ENCODE measurements around the gene ACCS. TPM values are rescaled to one million over a fixed set of nuclear protein-coding genes. Genes with fewer than 3 reads are reported as not detected.

Gene ACCS
- total RNA-seq, 1 experiment from 2014 or later = 7.5 TPM

DNA sequence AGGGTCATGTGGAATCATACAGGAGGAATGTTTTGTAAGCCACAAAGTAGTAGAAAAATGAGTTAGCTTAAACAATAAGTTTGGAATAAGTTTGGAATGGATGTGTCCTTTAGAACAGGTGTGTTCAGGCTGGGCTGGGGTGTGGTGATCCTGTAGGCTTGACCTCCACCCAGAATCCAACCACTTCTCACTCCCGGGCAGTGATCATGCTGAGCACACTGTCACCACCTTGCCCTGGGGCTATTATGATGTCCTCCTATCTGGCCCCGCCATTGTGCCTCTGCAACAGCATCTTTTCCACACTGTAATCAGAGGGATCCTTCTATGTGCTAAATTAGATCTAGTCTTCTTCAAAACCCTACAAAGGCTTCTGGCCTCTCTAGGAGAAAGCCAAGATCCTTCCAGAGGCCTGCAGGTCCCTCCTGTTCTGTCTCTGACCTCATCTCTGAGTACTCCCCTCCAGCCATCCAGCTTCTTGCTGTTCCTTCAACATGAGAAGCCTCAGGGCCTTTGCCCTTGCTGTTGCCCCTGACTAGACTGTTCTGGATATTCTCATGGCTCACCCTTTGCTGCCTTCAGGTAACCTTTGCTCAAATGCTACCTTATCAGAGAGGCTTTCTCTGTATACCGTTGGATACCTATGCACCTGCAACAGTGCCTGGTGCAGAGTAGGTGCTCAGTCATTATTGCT lies 37.1 kb upstream of the ACCS start:
- Histone ChIP-seq H3K27me3 (ENCODE audit: insufficient read depth, low read length) (no peaks in the 10 kb centered on the region), H3K23me2 (ENCODE audit: insufficient read length, low read depth, low read length, poor library complexity, severe bottlenecking) (no peaks in the 10 kb centered on the region), H3K4me1 (ENCODE audit: insufficient read depth, low read length) (peaks cover 6% of the 10 kb centered on the region; the same call in 1 of the 2 replicates), H3K9ac (ENCODE audit: extremely low read depth, insufficient read length, low read length) (no peak overlapping the region), H4K91ac (ENCODE audit: insufficient read length, low read depth, low read length) (no peak overlapping the region), H2AK5ac (ENCODE audit: insufficient read length, low read length) (no peak overlapping the region), H2BK15ac (ENCODE audit: low read depth, low read length) (no peak overlapping the region; the same call in 1 of the 2 replicates), H2BK120ac (ENCODE audit: low read depth, low read length, poor library complexity, severe bottlenecking) (no peak overlapping the region), H4K20me1 (ENCODE audit: control insufficient read depth, insufficient read depth, insufficient read length) (no peaks in the 10 kb centered on the region), H3K9me3 (ENCODE audit: control insufficient read depth, low read depth, low read length) (no peaks in the 10 kb centered on the region), H3K4ac (ENCODE audit: low read depth, low read length) (no peak overlapping the region), H3K23ac (ENCODE audit: insufficient read length, low read depth, low read length) (no peak overlapping the region), H2AFZ (ENCODE audit: low read length) (no peak overlapping the region), H3T11ph (ENCODE audit: low read length) (no peak overlapping the region), H2BK12ac (ENCODE audit: insufficient read length, low read depth, low read length) (no peak overlapping the region), H2BK20ac (ENCODE audit: low read depth, low read length, poor library complexity, severe bottlenecking) (no peak overlapping the region), H3K4me2 (ENCODE audit: insufficient read depth, insufficient read length, low read length) (no peak overlapping the region), H4K5ac (ENCODE audit: insufficient read length, low read depth, low read length) (no peak overlapping the region), H4K8ac (replicated peaks; ENCODE audit: insufficient read length, low read depth, low read length) (no peak overlapping the region), H3K27ac (ENCODE audit: insufficient read length, low read depth, low read length) (no peak overlapping the region), H2BK5ac (ENCODE audit: insufficient read length, low read length) (no peak overlapping the region), H3K79me1 (ENCODE audit: insufficient read depth, low read depth, low read length, poor library complexity, severe bottlenecking) (no peaks in the 10 kb centered on the region), H3K14ac (ENCODE audit: insufficient read depth, low read length) (no peak overlapping the region), H3K56ac (ENCODE audit: insufficient read length, low read depth, low read length) (no peak overlapping the region), H3K18ac (ENCODE audit: insufficient read length, low read depth, low read length) (no peak overlapping the region), H3K79me2 (ENCODE audit: insufficient read depth, low read length) (no peaks in the 10 kb centered on the region)
- Mint-ChIP-seq H3K9me3 (peaks cover 7 to 15% of the 10 kb centered on the region in 2 experiments), H3K27me3 (ENCODE audit: low read depth) (peaks cover 22% of the 10 kb centered on the region), H3K4me1 (peaks cover 25 to 38% of the 10 kb centered on the region in 2 experiments), H3K27ac (no peak overlapping the region; a peak in 1 of 7 replicates), H3K36me3 (ENCODE audit: insufficient read depth in 1 of 3, low read depth in 3 of 3) (peaks cover 0 to 12% (median 3%) of the 10 kb centered on the region in 3 experiments; a peak in 4 of 7 replicates), H3K4me3 (no peak overlapping the region)
- no CpG with 5 or more reads among the region's 3 CpGs for WGBS (ENCODE audit: extremely low coverage, insufficient read length, low lambda C conversion rate)
- no peak for DNase-seq
- TF ChIP-seq, protein P1, sequence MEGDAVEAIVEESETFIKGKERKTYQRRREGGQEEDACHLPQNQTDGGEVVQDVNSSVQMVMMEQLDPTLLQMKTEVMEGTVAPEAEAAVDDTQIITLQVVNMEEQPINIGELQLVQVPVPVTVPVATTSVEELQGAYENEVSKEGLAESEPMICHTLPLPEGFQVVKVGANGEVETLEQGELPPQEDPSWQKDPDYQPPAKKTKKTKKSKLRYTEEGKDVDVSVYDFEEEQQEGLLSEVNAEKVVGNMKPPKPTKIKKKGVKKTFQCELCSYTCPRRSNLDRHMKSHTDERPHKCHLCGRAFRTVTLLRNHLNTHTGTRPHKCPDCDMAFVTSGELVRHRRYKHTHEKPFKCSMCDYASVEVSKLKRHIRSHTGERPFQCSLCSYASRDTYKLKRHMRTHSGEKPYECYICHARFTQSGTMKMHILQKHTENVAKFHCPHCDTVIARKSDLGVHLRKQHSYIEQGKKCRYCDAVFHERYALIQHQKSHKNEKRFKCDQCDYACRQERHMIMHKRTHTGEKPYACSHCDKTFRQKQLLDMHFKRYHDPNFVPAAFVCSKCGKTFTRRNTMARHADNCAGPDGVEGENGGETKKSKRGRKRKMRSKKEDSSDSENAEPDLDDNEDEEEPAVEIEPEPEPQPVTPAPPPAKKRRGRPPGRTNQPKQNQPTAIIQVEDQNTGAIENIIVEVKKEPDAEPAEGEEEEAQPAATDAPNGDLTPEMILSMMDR (conservative IDR thresholded peaks at IDR 0.05) = no peak

All from H9 (cell line).